ENCODE results near the gene ATP2B2. TPM values are rescaled to one million over a fixed set of nuclear protein-coding genes. Genes with fewer than 3 reads are reported as not detected.

ATP2B2 gene
- total RNA-seq, 2 experiments from 2014 or later = 0.06 TPM; not detected in 1

GRCh38 chr3:10437995-10438901 is 67.1 kb downstream of the ATP2B2 start:
- H2AFZ ChIP-seq (ENCODE audit: low read length) = no peak overlapping the region
- ChIA-PET POLR2A (no interaction called here), CTCF (ENCODE audit: unreplicated experiment) (no interaction called here)
- no peaks in the 10 kb centered on the region for H3K9me2 ChIP-seq (ENCODE audit: insufficient read depth, low read length)
- no peaks in the 10 kb centered on the region for H3K79me2 ChIP-seq (ENCODE audit: insufficient read depth, low read depth, low read length)
- TF ChIP-seq EZH2phosphoT487 (IDR thresholded peaks at IDR 0.05; ENCODE audit: borderline replicate concordance, low read depth, low read length) (no peak), CTCF (conservative IDR thresholded peaks at IDR 0.05; ENCODE audit: low read length) (no peak)
- peaks cover 28% of the 10 kb centered on the region for H3K4me1 ChIP-seq (ENCODE audit: insufficient read depth, low read length, poor library complexity, severe bottlenecking)
- H4K20me1 ChIP-seq (ENCODE audit: insufficient read depth, low read length) = no peaks in the 10 kb centered on the region
- no peak overlapping the region for H3K4me3 ChIP-seq (ENCODE audit: low read depth, low read length, poor library complexity, severe bottlenecking)
- H3K9me3 ChIP-seq (ENCODE audit: low read length) = no peaks in the 10 kb centered on the region
- H3K36me3 ChIP-seq (ENCODE audit: insufficient read depth, low read length) = no peaks in the 10 kb centered on the region
- intact Hi-C loops (cut with micrococcal nuclease; ENCODE audit: unreplicated experiment) = no loop called here
- H3K27ac ChIP-seq (ENCODE audit: low read depth, low read length, poor library complexity, severe bottlenecking) = no peak overlapping the region
- no TSS peak for BruUV-seq (replicated peaks)
- H3K4me2 ChIP-seq (ENCODE audit: low read length) = no peak overlapping the region
- DNase-seq (ENCODE audit: low spot score) = no peak

GRCh38 chr3:10437272-10437994 is 68.0 kb downstream of the ATP2B2 start:
- BruUV-seq (replicated peaks) = no TSS peak
- no peak overlapping the region for H3K4me3 ChIP-seq (ENCODE audit: low read depth, low read length, poor library complexity, severe bottlenecking)
- no peaks in the 10 kb centered on the region for H4K20me1 ChIP-seq (ENCODE audit: insufficient read depth, low read length)
- H3K9me2 ChIP-seq (ENCODE audit: insufficient read depth, low read length) = no peaks in the 10 kb centered on the region
- H2AFZ ChIP-seq (ENCODE audit: low read length) = no peak overlapping the region
- CTCF ChIA-PET (ENCODE audit: unreplicated experiment) = no interaction called here
- intact Hi-C loops (cut with micrococcal nuclease; ENCODE audit: unreplicated experiment) = no loop called here
- DNase-seq (ENCODE audit: low spot score) = no peak
- H3K4me2 ChIP-seq (ENCODE audit: low read length) = no peak overlapping the region
- no peak for TF ChIP-seq EZH2phosphoT487 (IDR thresholded peaks at IDR 0.05; ENCODE audit: borderline replicate concordance, low read depth, low read length)
- no peak for TF ChIP-seq CTCF (conservative IDR thresholded peaks at IDR 0.05; ENCODE audit: low read length)
- H3K27ac ChIP-seq (ENCODE audit: low read depth, low read length, poor library complexity, severe bottlenecking) = no peak overlapping the region
- no peaks in the 10 kb centered on the region for H3K79me2 ChIP-seq (ENCODE audit: insufficient read depth, low read depth, low read length)
- peaks cover 28% of the 10 kb centered on the region for H3K4me1 ChIP-seq (ENCODE audit: insufficient read depth, low read length, poor library complexity, severe bottlenecking)
- POLR2A ChIA-PET = interaction anchor here (0.9 kb wide), 1 partner anchor 42 kb away, joined by 3 read pairs; no protein-coding TSS in a partner anchor
- H3K36me3 ChIP-seq (ENCODE audit: insufficient read depth, low read length) = no peaks in the 10 kb centered on the region
- H3K9me3 ChIP-seq (ENCODE audit: low read length) = no peaks in the 10 kb centered on the region
